ENCODE measurements around the gene CIAO2B.
"Not testable (repeated sequence)": the region's sequence is repeated elsewhere in the genome, so short reads cannot be mapped to it uniquely, and the experiment has no call there.

CIAO2B gene

DNA sequence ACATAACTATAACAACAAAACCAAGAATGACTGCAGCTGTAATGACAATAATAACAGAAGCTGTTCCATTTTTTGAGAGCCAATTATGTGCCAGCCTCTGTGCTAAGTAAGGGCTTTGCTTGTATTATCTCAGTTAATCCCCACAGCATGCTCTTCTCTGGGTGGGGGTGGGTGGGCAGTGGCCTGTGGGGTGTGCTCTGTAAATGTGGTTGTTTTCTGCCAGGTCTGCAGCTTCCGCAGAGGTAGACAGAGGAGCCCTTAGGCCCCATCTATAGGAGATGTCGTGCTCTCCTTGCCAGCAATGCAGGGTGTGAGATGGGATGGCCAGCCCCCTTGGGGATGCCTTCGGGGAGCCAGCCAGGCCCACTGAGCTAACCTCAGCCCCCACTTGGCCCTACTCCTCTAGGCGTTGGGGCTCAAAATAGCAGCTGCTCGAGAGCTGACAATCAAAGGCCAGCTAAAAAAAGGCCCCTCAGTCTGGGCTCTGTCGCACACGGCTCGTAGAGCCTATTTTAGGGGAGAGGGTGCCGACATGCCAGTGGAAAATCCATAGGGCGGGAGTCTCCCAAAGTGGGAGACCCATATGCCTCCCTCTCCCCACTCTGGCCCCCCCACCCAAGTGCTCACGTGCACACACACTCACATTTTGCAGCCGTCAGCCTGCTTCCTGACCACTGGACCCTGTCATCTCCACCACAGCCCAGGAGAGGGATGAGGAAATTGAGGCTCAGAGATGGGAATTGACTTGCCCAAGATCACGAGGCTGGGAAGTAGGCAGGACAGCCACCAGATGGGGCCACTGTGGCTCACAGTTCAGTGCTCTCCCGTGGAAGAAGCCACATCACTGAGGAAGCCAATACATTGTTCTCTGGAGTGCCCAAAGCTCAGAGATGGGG is 31.3 kb downstream of the CIAO2B start:
- Histone ChIP-seq H3K36me3 (ENCODE audit: insufficient read depth, low read length) (no peaks in the 10 kb centered on the region), H3K9me3 (ENCODE audit: control insufficient read depth, insufficient read depth, low read length) (no peaks in the 10 kb centered on the region), H3K4me1 (ENCODE audit: insufficient read depth, low read length) (peaks cover 16% of the 10 kb centered on the region), H3K9ac (ENCODE audit: low read depth, low read length) (no peak overlapping the region)

DNA sequence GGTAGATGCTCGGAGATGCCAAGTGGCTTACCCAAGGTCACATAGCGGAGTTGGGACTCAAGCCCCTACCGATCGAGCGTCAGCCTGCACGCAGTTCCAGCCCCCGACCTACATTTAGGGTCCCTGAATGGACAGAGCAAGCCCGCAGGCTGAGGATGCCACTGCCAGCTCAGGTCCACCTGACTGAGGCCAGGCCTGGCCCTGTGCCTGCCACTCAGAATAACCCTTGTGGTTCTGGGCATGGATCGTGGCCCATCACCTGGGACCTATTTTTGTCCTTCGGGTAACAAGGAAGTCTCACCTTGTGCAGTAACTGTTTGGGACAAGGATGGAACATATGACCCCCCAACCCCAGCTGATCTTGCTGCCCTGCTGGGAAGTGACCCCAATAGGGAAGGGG is 32.6 kb downstream of the CIAO2B start:
- Histone ChIP-seq H3K36me3 (ENCODE audit: insufficient read depth, low read length) (no peaks in the 10 kb centered on the region), H3K4me1 (ENCODE audit: insufficient read depth, low read length) (peaks cover 16% of the 10 kb centered on the region), H3K9me3 (ENCODE audit: control insufficient read depth, insufficient read depth, low read length) (no peaks in the 10 kb centered on the region), H3K9ac (ENCODE audit: low read depth, low read length) (no peak overlapping the region)

DNA sequence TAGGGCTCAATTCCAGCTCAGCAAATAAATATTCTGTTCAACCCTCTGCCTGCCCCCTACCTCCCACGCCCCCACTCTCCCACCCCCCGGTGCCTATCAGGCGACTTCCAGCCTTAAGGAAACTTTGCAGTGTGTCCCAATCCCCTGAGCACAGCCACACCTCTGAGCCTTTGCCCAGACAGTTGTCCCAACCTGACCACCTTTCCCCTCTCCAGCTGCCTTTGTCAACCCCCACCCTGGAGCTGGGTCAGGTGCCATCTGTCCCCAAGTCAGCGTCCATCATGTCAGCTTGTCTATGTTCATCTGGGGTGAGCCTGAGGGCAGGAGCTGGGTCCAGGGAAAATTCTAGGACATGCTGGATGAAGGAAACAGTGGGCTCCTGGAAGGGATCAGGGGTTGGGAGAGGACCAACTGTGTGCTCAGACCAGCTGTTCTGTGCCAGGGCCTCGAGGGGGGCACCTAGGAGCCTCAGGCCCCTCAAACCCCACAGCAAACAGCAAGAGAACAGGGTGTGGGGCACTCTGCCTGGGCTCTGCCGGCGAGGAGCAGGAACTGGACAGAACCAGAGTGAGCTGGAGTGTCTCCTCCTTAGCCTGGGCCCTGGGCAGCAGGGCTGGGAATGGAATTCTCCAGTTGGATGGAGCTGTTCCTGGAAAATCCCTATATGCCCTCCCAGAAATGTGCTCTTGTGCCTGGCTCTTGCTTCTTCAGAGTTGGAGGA is 33.3 kb downstream of the CIAO2B start:
- no peak overlapping the region for H3K9ac ChIP-seq (ENCODE audit: low read depth, low read length)
- H3K9me3 ChIP-seq (ENCODE audit: control insufficient read depth, insufficient read depth, low read length) = no peaks in the 10 kb centered on the region
- peaks cover 16% of the 10 kb centered on the region for H3K4me1 ChIP-seq (ENCODE audit: insufficient read depth, low read length)
- H3K36me3 ChIP-seq (ENCODE audit: insufficient read depth, low read length) = no peaks in the 10 kb centered on the region

DNA sequence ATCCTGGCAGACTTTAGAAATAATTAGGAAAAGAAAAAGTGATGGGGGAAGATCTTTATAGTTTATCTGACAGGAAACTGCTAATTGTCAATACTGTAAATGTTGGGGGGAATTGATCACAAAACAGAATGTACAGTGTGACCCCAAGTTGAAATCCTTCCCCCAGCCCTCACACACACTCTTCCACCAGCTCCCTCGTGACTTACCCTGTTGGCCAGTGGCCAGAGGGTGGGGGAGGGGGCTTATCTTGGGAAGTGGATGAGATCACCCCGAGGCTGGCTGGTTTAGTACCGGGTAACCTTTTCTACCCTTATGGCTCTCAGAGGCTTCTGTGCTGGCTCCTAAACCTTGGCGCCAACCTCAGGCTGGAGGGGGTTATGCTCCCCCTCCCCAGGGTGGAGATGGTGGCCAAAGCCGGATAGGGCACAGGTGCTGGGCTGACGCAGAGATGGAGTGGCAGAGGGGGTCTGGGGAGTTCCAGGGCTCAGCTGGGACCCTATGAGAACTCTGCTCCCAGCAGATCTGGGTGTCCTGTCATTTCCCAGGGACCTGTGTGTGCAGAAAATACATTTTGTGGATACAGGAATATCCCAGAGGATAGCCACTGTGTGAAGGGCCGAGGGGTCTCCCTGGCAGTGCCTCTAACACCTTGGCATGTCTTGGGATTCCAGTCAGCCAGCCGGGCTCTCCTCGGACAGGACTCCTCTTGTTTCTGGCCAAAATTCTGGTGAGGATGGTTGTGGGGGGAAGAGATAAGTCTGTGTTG is 34.1 kb downstream of the CIAO2B start:
- Histone ChIP-seq H3K9ac (ENCODE audit: low read depth, low read length) (no peak overlapping the region), H3K36me3 (ENCODE audit: insufficient read depth, low read length) (no peaks in the 10 kb centered on the region), H3K9me3 (ENCODE audit: control insufficient read depth, insufficient read depth, low read length) (no peaks in the 10 kb centered on the region), H3K4me1 (ENCODE audit: insufficient read depth, low read length) (peaks cover 11% of the 10 kb centered on the region)

DNA sequence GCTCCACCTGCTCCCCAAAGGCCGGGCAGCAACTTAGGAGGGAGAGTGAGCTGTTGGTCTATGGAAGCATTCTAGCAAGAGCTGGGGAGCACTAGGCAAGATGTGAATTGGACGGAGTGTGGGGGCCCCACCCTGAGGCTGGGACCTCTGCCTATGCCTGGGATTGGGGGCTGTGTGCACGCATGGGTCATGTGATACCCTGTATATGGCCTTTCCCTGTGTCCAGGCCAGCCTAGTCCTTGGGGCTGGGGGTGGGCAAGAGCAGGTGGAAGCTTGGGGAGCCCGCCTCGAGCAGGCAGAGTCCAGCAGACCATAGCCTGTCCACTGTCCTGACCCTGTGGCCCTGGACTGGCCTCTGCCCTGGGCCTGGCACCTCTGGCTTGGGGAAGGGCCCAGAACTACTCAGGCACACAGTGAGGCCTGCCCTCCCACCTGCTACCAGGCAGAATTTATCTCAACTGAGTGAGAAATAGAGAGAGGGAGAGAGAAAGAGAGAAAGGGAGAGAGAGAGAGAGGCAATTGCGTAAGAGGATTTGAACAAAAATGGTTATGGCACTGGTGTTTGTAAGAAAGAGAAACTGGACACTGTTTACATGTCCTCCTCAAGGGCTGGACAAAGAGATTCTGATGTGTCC is 34.8 kb downstream of the CIAO2B start:
- Histone ChIP-seq H3K9ac (ENCODE audit: low read depth, low read length) (no peak overlapping the region), H3K9me3 (ENCODE audit: control insufficient read depth, insufficient read depth, low read length) (no peaks in the 10 kb centered on the region), H3K4me1 (ENCODE audit: insufficient read depth, low read length) (peaks cover 11% of the 10 kb centered on the region), H3K36me3 (ENCODE audit: insufficient read depth, low read length) (no peaks in the 10 kb centered on the region)

DNA sequence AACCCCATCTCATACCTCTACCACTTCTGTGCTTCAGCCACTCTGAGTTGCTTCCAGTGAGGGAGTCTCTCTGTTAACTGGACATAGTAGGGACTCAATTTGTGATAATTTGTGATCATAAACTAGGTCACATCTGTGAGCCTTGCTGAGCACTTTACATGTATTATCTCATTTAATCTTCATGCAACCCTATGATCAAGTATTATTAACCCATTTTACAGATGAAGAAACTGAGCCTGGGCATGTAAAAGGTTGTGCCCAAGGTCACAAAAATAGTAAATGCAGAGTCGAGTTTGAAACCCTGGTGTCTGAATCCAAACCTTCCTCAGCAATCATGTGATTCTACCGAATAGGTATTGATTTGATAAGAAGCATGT is 35.3 kb downstream of the CIAO2B start:
- Histone ChIP-seq H3K36me3 (ENCODE audit: insufficient read depth, low read length) (no peaks in the 10 kb centered on the region), H3K4me1 (ENCODE audit: insufficient read depth, low read length) (peaks cover 11% of the 10 kb centered on the region), H3K9me3 (ENCODE audit: control insufficient read depth, insufficient read depth, low read length) (no peaks in the 10 kb centered on the region), H3K9ac (ENCODE audit: low read depth, low read length) (no peak overlapping the region)

DNA sequence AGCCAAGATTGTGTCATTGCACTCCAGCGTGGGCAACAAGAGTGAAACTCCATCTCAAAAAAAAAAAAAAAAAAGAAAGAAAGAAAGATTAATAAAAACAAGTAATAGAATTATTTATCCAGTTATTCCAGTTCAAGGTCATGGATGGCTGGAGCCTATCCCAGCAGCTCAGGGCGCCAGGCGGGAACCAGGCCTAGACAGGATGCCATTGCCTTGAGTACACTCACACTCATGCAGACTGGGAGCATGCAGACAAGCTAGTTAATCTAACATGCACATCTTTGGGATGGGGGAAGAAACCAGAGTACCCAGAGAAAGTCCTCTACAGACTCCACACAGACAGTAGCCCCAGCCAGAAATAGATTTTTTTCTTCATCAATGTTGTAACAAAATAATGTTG is 36.0 kb downstream of the CIAO2B start:
- Histone ChIP-seq H3K36me3 (ENCODE audit: insufficient read depth, low read length) (no peaks in the 10 kb centered on the region), H3K9ac (ENCODE audit: low read depth, low read length) (no peak overlapping the region), H3K9me3 (ENCODE audit: control insufficient read depth, insufficient read depth, low read length) (no peaks in the 10 kb centered on the region), H3K4me1 (ENCODE audit: insufficient read depth, low read length) (peaks cover 11% of the 10 kb centered on the region)

DNA sequence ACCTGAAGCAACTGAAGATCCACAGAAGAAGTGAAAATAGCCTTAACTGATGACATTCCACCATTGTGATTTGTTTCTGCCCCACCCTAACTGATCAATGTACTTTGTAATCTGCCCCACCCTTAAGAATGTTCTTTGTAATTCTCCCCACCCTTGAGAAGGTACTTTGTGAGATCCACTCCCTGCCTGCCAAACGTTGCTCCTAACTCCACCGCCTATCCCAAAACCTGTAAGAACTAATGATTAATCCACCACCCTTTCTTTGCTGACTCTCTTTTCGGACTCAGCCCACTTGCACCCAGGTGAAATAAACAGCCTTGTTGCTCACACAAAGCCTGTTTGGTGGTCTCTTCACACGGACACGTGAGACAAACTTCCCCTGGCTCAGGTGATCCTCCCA is 37.5 kb downstream of the CIAO2B start:
- not testable (repeated sequence) for H3K9ac ChIP-seq (ENCODE audit: low read depth, low read length); H3K36me3 ChIP-seq (ENCODE audit: insufficient read depth, low read length); H3K9me3 ChIP-seq (ENCODE audit: control insufficient read depth, insufficient read depth, low read length)
- peaks cover 11% of the 10 kb centered on the region for H3K4me1 ChIP-seq (ENCODE audit: insufficient read depth, low read length)

DNA sequence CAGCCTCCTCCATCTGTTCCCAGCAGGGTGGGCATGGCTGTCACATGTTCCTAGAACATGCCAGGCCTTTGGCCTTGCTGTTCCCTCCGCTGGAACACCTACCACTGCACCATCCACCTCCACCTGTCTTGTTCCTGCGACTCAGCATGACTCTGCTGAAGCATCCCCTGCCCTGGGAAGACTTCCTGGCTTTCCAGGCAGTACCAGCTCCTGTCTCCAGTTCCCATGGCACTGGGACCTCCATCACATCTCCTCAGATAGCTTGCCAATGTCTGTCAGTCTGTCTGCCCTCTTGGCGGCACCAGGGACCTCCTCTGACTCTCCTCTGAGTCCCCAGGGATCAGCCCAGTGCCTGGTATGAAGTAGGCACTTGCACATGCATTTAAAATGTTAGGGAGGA is 38.2 kb downstream of the CIAO2B start:
- no peak overlapping the region for H3K9ac ChIP-seq (ENCODE audit: low read depth, low read length)
- peaks cover 11% of the 10 kb centered on the region for H3K4me1 ChIP-seq (ENCODE audit: insufficient read depth, low read length)
- no peaks in the 10 kb centered on the region; the same call in 1 of the 2 replicates for H3K36me3 ChIP-seq (ENCODE audit: insufficient read depth, low read length)
- no peaks in the 10 kb centered on the region for H3K9me3 ChIP-seq (ENCODE audit: control insufficient read depth, insufficient read depth, low read length)

DNA sequence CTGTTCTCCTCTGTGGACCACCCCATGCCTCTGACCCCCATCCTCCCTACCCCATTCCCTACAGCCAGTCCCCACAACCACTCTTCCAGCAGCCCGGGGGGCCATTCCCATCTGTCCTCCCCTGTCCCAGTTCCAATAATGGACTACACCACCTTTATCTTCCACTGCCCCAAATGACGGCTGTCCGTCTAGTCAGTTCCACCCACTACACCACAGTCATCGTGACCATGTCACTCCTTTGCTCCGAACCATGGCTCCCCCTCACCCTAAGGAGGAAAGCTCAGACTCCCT is 38.6 kb downstream of the CIAO2B start:
- H3K9me3 ChIP-seq (ENCODE audit: control insufficient read depth, insufficient read depth, low read length) = no peaks in the 10 kb centered on the region
- peaks cover 11% of the 10 kb centered on the region for H3K4me1 ChIP-seq (ENCODE audit: insufficient read depth, low read length)
- H3K36me3 ChIP-seq (ENCODE audit: insufficient read depth, low read length) = no peaks in the 10 kb centered on the region; the same call in 1 of the 2 replicates
- no peak overlapping the region for H3K9ac ChIP-seq (ENCODE audit: low read depth, low read length)

DNA sequence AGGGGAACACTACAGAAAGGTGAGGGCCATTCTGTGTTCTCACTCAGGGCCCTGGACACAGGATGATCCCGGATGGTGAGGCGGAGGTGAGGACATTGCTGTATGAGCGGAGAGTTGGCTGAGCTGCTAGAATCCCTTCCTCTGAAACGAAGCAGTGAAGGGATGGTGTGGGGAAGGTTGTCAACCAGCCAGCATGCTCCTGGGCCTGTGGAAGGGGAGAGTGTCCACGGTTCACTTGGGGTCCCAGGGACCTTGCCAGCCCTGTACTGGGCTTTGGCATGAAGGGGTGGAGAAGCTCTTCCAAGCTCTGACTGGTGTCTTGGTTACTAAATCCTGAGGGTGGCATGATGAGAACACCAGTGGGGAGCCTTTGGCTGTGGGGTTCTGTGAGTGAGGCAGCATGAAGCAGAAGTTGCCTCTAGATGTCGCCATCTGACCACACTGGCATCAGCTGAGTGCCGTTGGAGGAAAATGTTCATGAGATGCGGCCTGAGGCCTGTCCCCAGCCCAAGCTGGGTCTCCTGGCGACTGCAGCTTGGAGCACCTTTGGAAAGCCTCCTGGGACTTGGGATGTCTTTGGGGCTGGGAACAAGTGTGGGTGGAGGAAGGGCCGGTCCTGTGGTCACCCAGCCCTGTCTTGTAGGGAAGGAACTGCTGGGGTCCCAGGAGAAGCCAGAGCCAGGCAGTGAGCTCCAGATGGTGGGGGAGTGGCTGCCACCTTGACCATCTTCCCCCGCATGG is 39.1 kb downstream of the CIAO2B start:
- Histone ChIP-seq H3K36me3 (ENCODE audit: insufficient read depth, low read length) (no peaks in the 10 kb centered on the region; the same call in 1 of the 2 replicates), H3K9me3 (ENCODE audit: control insufficient read depth, insufficient read depth, low read length) (no peaks in the 10 kb centered on the region), H3K4me1 (ENCODE audit: insufficient read depth, low read length) (peaks cover 7% of the 10 kb centered on the region), H3K9ac (ENCODE audit: low read depth, low read length) (no peak overlapping the region)

DNA sequence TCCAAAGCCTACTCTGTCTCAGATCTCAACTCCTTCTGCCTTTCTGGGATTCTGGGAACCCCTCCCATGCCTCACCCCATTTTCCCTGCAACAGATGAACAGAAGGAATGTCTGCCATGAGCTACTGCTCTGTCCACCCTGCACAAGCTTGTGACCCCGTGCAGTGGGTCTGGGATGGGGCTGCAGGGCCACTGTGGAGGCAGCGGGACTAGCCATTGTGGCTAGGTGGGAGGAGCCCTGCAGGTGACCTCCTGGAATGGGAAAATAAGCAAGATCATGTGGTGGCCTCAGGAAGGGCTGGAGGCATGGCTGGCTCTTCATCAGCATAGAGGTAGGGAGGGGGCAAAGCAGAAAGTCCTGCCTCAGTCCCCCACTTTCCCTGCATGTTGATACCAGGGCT is 40.1 kb downstream of the CIAO2B start:
- no peaks in the 10 kb centered on the region for H3K9me3 ChIP-seq (ENCODE audit: control insufficient read depth, insufficient read depth, low read length)
- no peak overlapping the region for H3K9ac ChIP-seq (ENCODE audit: low read depth, low read length)
- no peaks in the 10 kb centered on the region; the same call in 1 of the 2 replicates for H3K36me3 ChIP-seq (ENCODE audit: insufficient read depth, low read length)
- no peaks in the 10 kb centered on the region for H3K4me1 ChIP-seq (ENCODE audit: insufficient read depth, low read length)

DNA sequence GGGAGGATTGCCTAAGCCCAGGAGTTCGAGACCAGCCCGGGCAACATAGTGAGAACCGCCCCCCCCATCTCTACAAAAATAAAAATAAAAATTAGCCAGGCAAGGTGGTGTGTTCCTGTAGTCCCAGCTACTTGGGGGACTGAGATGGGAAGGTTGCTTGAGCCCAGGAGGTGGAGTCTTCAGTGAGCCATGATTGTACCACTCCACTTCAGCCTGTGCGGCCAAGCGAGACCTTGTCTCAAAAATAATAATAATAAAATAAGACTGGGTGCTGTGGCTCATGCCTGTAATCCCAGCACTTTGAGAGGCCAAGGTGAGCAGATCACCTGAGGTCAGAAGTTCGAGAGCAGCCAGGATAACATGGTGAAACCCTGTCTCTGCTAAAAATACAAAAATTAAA is 42.4 kb downstream of the CIAO2B start:
- no peaks in the 10 kb centered on the region; the same call in 1 of the 2 replicates for H3K36me3 ChIP-seq (ENCODE audit: insufficient read depth, low read length)
- 0 out of 2 replicates have a peak, but pooled peaks cover 2% of the 10 kb centered on the region for H3K4me1 ChIP-seq (ENCODE audit: insufficient read depth, low read length)
- H3K9me3 ChIP-seq (ENCODE audit: control insufficient read depth, insufficient read depth, low read length) = no peaks in the 10 kb centered on the region
- H3K9ac ChIP-seq (ENCODE audit: low read depth, low read length) = no peak overlapping the region

DNA sequence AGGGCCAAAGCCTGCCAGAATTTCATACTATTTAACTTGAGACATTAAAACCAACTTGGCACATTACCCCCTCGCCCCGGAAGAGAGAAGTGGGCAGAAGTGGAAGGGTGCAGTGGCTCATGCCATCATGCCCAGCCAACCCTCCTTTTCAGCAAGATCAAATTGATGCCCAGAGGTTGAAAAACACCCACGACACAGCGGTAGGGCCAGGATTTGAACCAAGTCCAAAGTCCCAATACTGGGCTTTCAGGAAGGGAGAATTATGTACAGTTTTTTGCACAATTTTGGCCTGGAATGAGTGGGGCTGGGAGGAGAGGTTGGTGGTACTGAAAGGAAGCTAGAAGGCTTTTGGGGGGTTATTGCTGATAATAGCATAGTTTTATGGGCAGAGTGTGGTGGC is 42.8 kb downstream of the CIAO2B start:
- 0 out of 2 replicates have a peak, but pooled peaks cover 3% of the 10 kb centered on the region for H3K4me1 ChIP-seq (ENCODE audit: insufficient read depth, low read length)
- H3K36me3 ChIP-seq (ENCODE audit: insufficient read depth, low read length) = no peaks in the 10 kb centered on the region; the same call in 1 of the 2 replicates
- H3K9me3 ChIP-seq (ENCODE audit: control insufficient read depth, insufficient read depth, low read length) = no peaks in the 10 kb centered on the region
- H3K9ac ChIP-seq (ENCODE audit: low read depth, low read length) = no peak overlapping the region
